Loucy (cell line): ENCODE measurements around the gene SERTAD1.

Experiments used
- H2AFZ ChIP-seq: fragments of 200-600 bp; sonication (generic); 2 replicates; pipeline ENCODE4 v1.6.0; 2016; ENCODE audit warnings: antibody characterized with exemption, mild to moderate bottlenecking, low read length, moderate library complexity
- H3F3A ChIP-seq: fragments of 200-600 bp; 2 replicates; pipeline ENCODE4 v1.6.0; 2016; ENCODE audit warnings: antibody characterized with exemption, low read depth, mild to moderate bottlenecking
- H3K27me3 ChIP-seq: fragments of 200-600 bp; sonication (generic); 2 replicates; pipeline ENCODE4 v1.6.1; 2014; ENCODE audit warnings: low read length, mild to moderate bottlenecking; ENCODE audit not compliant: insufficient read depth, poor library complexity, severe bottlenecking
- H3K36me3 ChIP-seq: fragments of 200-600 bp; sonication (generic); 2 replicates; pipeline ENCODE4 v1.6.1; 2016; ENCODE audit warnings: low read length; ENCODE audit not compliant: insufficient read depth
- H3K4me1 ChIP-seq: fragments of 200-600 bp; sonication (generic); 2 replicates; pipeline ENCODE4 v1.5.1; 2014; ENCODE audit warnings: low read length, mild to moderate bottlenecking; ENCODE audit not compliant: insufficient read depth, poor library complexity, severe bottlenecking
- H3K4me2 ChIP-seq: fragments of 200-600 bp; sonication (generic); 2 replicates; pipeline ENCODE4 v1.6.0; 2014; ENCODE audit warnings: antibody characterized with exemption, low read length, low read depth, mild to moderate bottlenecking; ENCODE audit not compliant: poor library complexity, severe bottlenecking
- H3K4me3 ChIP-seq: fragments of 200-600 bp; sonication (generic); 2 replicates; pipeline ENCODE4 v1.5.1; 2014; ENCODE audit warnings: low read length, mild to moderate bottlenecking, mixed read lengths; ENCODE audit not compliant: poor library complexity, severe bottlenecking
- H3K79me2 ChIP-seq: fragments of 200-600 bp; sonication (generic); 2 replicates; pipeline ENCODE4 v1.6.1; 2014; ENCODE audit warnings: low read length; ENCODE audit not compliant: insufficient read depth
- H3K9ac ChIP-seq: fragments of 200-600 bp; sonication (generic); 2 replicates; pipeline ENCODE4 v1.6.0; 2014; ENCODE audit warnings: mild to moderate bottlenecking, low read depth, low read length, moderate library complexity; ENCODE audit not compliant: poor library complexity, severe bottlenecking
- H3K9me2 ChIP-seq: fragments of 200-600 bp; sonication (generic); replicated peaks from 2 replicates; pipeline ENCODE4 v1.6.1; 2016; ENCODE audit warnings: low read depth, low read length, mixed read lengths
- H3K9me3 ChIP-seq: fragments of 200-600 bp; sonication (generic); 2 replicates; pipeline ENCODE4 v1.6.1; 2014; ENCODE audit warnings: mild to moderate bottlenecking, antibody characterized with exemption, low read length, low read depth; ENCODE audit not compliant: insufficient read depth
- H4K20me1 ChIP-seq: fragments of 200-600 bp; sonication (generic); 2 replicates; pipeline ENCODE4 v1.6.0; 2014; ENCODE audit warnings: antibody characterized with exemption, low read length, mild to moderate bottlenecking; ENCODE audit not compliant: insufficient read depth, poor library complexity, severe bottlenecking
- EZH2phosphoT487 ChIP-seq: fragments of 200-600 bp; IDR thresholded peaks from 2 replicates; pipeline ENCODE4 v1.6.1; 2018; ENCODE audit warnings: antibody characterized with exemption, mild to moderate bottlenecking, moderate library complexity, borderline replicate concordance
- TF ChIP-seq, protein P1 (sequence below): fragments of 200-600 bp; sonication (generic); conservative IDR thresholded peaks from 2 replicates; pipeline ENCODE4 v1.5.1; 2014; ENCODE audit warnings: mild to moderate bottlenecking, antibody characterized with exemption, low read length

SERTAD1 gene

DNA sequence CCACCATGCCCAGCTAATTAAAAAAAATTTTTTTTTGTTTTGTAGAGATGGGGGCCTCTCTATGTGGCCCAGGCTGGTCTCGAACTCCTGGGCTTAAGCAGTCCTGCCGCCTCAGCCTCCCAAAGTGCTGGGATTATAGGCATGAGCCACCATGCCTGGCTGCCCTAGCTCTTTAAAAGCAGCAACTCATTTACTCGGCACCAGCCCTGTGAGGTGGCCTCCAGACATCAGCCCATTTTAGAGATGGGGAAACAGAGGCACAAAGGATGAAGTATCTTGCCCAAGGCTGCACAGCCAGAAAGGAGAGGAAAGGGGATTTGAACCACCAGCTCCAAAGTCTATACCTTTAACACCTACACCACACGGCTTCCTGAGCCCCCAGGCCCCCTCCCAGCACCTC, 12.9 kb downstream of the SERTAD1 start:
- Histone ChIP-seq H3F3A (no peaks in the 10 kb centered on the region), H3K9me3 (no peaks in the 10 kb centered on the region), H4K20me1 (no peaks in the 10 kb centered on the region), H3K27me3 (no peaks in the 10 kb centered on the region), H3K4me1 (peaks cover 12% of the 10 kb centered on the region), H3K79me2 (no peaks in the 10 kb centered on the region), H2AFZ (no peak overlapping the region), H3K9ac (no peak overlapping the region), H3K4me2 (no peak overlapping the region), H3K36me3 (no peaks in the 10 kb centered on the region), H3K4me3 (no peak overlapping the region), H3K9me2 (no peaks in the 10 kb centered on the region)
- TF ChIP-seq, protein P1, sequence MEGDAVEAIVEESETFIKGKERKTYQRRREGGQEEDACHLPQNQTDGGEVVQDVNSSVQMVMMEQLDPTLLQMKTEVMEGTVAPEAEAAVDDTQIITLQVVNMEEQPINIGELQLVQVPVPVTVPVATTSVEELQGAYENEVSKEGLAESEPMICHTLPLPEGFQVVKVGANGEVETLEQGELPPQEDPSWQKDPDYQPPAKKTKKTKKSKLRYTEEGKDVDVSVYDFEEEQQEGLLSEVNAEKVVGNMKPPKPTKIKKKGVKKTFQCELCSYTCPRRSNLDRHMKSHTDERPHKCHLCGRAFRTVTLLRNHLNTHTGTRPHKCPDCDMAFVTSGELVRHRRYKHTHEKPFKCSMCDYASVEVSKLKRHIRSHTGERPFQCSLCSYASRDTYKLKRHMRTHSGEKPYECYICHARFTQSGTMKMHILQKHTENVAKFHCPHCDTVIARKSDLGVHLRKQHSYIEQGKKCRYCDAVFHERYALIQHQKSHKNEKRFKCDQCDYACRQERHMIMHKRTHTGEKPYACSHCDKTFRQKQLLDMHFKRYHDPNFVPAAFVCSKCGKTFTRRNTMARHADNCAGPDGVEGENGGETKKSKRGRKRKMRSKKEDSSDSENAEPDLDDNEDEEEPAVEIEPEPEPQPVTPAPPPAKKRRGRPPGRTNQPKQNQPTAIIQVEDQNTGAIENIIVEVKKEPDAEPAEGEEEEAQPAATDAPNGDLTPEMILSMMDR, result no peak
- TF ChIP-seq EZH2phosphoT487, result no peak

DNA sequence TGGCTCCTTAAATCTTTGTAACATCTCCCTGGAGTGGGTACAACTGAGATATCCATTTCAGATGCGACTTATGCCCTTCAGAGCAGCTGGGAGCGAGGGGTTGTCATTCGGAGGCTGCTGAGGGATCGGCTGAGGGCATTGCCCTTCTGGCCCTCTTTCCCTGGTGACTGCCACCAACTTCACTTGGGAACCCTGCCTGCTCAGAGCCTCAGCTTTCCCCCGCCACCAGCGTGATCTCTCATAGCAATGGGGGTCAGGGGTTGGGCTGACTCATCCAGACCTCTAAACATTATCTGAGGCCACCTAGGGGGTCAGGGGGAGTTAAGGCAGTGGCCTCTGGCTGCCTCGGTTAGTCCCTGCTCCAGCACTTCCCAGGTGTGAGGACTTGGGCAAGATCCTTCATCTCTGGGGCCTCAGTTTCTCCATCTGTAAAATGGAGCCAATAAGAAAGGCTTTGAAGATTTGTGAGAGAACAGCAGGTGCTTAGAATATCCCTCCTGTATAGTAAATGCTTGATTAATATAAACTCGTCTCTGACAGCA, 13.8 kb downstream of the SERTAD1 start:
- TF ChIP-seq, protein P1, result no peak
- no peak for TF ChIP-seq EZH2phosphoT487
- H2AFZ ChIP-seq, result no peak overlapping the region
- H3K9me2 ChIP-seq, result no peaks in the 10 kb centered on the region
- H3K9me3 ChIP-seq, result no peaks in the 10 kb centered on the region
- H3K27me3 ChIP-seq, result no peaks in the 10 kb centered on the region
- no peaks in the 10 kb centered on the region for H3F3A ChIP-seq
- H4K20me1 ChIP-seq, result no peaks in the 10 kb centered on the region
- H3K36me3 ChIP-seq, result no peaks in the 10 kb centered on the region
- no peaks in the 10 kb centered on the region for H3K79me2 ChIP-seq
- no peak overlapping the region for H3K4me3 ChIP-seq
- H3K4me1 ChIP-seq, result peaks cover 12% of the 10 kb centered on the region
- H3K9ac ChIP-seq, result no peak overlapping the region
- H3K4me2 ChIP-seq, result no peak overlapping the region

GRCh38 chr19:40411125-40411842, 14.5 kb downstream of the SERTAD1 start:
- TF ChIP-seq, protein P1, result no peak
- no peak for TF ChIP-seq EZH2phosphoT487
- H3K9me2 ChIP-seq, result no peaks in the 10 kb centered on the region
- H3F3A ChIP-seq, result no peaks in the 10 kb centered on the region
- H3K27me3 ChIP-seq, result no peaks in the 10 kb centered on the region
- H4K20me1 ChIP-seq, result no peaks in the 10 kb centered on the region
- H3K4me2 ChIP-seq, result no peak overlapping the region
- H3K36me3 ChIP-seq, result no peaks in the 10 kb centered on the region
- no peaks in the 10 kb centered on the region for H3K79me2 ChIP-seq
- H3K4me3 ChIP-seq, result no peak overlapping the region
- peaks cover 12% of the 10 kb centered on the region for H3K4me1 ChIP-seq
- no peak overlapping the region for H2AFZ ChIP-seq
- H3K9ac ChIP-seq, result no peak overlapping the region
- H3K9me3 ChIP-seq, result no peaks in the 10 kb centered on the region
